Measurements from ENCODE around the gene DENND4B.
"Not testable (repeated sequence)": the region's sequence is repeated elsewhere in the genome, so short reads cannot be mapped to it uniquely, and the experiment has no call there.

Gene DENND4B

GRCh38 chr1:153946622-153947241 lies at the start of gene DENND4B:
Gene DENND4B, minus strand, starts transcription at chr1:153946718. Its CDS starts 2,344 bp downstream, at chr1:153944374.
- in situ Hi-C loops (cut with MboI; ENCODE audit: low sequenced_read_pairs), result no loop called here

GRCh38 chr1:153995640-153996039 lies 49.1 kb upstream of the DENND4B start:
- in situ Hi-C loops (cut with MboI; ENCODE audit: low sequenced_read_pairs), result no loop called here

GRCh38 chr1:153995202-153995601 lies 48.7 kb upstream of the DENND4B start:
- in situ Hi-C loops (cut with MboI; ENCODE audit: low sequenced_read_pairs), result no loop called here

GRCh38 chr1:153991806-153992205 lies 45.3 kb upstream of the DENND4B start:
- in situ Hi-C loops (cut with MboI; ENCODE audit: low sequenced_read_pairs), result no loop called here

GRCh38 chr1:153991151-153991630 lies 44.7 kb upstream of the DENND4B start:
- in situ Hi-C loops (cut with MboI; ENCODE audit: low sequenced_read_pairs), result no loop called here

- in situ Hi-C loops (cut with MboI; ENCODE audit: low sequenced_read_pairs), result no loop called here
Measured at GRCh38 chr1:153990468-153991150, 44.1 kb upstream of the DENND4B start, which contains the start of gene RPS27. Gene RPS27, plus strand, starts transcription at chr1:153990762. Its CDS starts 35 bp downstream, at chr1:153990797.

- in situ Hi-C loops (cut with MboI; ENCODE audit: low sequenced_read_pairs), result loop anchor here (5.0 to 10.0 kb wide), 2 partner anchors 310 to 473 kb away; partner anchors contain the start of gene NPR1
Measured at GRCh38 chr1:153987621-153988020, 41.1 kb upstream of the DENND4B start.

GRCh38 chr1:153985941-153986761 lies 39.6 kb upstream of the DENND4B start, which contains the start of gene RAB13:
Gene RAB13, minus strand, starts transcription at chr1:153986339. Its CDS starts 103 bp downstream, at chr1:153986236.
- in situ Hi-C loops (cut with MboI; ENCODE audit: low sequenced_read_pairs), result loop anchor here (5.0 to 10.0 kb wide), 2 partner anchors 309 to 471 kb away; partner anchors contain the start of gene NPR1

GRCh38 chr1:153985341-153985912 lies 38.9 kb upstream of the DENND4B start:
- in situ Hi-C loops (cut with MboI; ENCODE audit: low sequenced_read_pairs), result loop anchor here (5.0 to 10.0 kb wide), 2 partner anchors 308 to 471 kb away; partner anchors contain the start of gene NPR1

GRCh38 chr1:153984123-153984894 lies 37.8 kb upstream of the DENND4B start:
- in situ Hi-C loops (cut with MboI; ENCODE audit: low sequenced_read_pairs), result loop anchor here (10.0 kb wide), 1 partner anchor 470 kb away; no protein-coding TSS in a partner anchor

GRCh38 chr1:153981735-153982134 lies 35.2 kb upstream of the DENND4B start:
- in situ Hi-C loops (cut with MboI; ENCODE audit: low sequenced_read_pairs), result loop anchor here (10.0 kb wide), 1 partner anchor 467 kb away; no protein-coding TSS in a partner anchor

- in situ Hi-C loops (cut with MboI; ENCODE audit: low sequenced_read_pairs), result not testable (repeated sequence)
Measured at GRCh38 chr1:153979091-153979490, 32.6 kb upstream of the DENND4B start.

GRCh38 chr1:153978274-153978909 lies 31.9 kb upstream of the DENND4B start:
- in situ Hi-C loops (cut with MboI; ENCODE audit: low sequenced_read_pairs), result no loop called here

GRCh38 chr1:153977250-153978240 lies 31.0 kb upstream of the DENND4B start, which contains the start of gene JTB:
Gene JTB, minus strand, starts transcription at chr1:153977674. Its CDS starts 422 bp downstream, at chr1:153977252.
- in situ Hi-C loops (cut with MboI; ENCODE audit: low sequenced_read_pairs), result no loop called here

GRCh38 chr1:153976819-153977249 lies 30.3 kb upstream of the DENND4B start:
- in situ Hi-C loops (cut with MboI; ENCODE audit: low sequenced_read_pairs), result no loop called here

- in situ Hi-C loops (cut with MboI; ENCODE audit: low sequenced_read_pairs), result no loop called here
Measured at GRCh38 chr1:153973525-153973924, 27.0 kb upstream of the DENND4B start.

- in situ Hi-C loops (cut with MboI; ENCODE audit: low sequenced_read_pairs), result no loop called here
Measured at GRCh38 chr1:153973071-153973470, 26.6 kb upstream of the DENND4B start.

- in situ Hi-C loops (cut with MboI; ENCODE audit: low sequenced_read_pairs), result no loop called here
Measured at GRCh38 chr1:153970346-153970745, 23.8 kb upstream of the DENND4B start.
